GM18861 (cell line): ENCODE measurements around the gene TAF10.

ENCODE experiments used
- ATAC-seq: cut with Tn5 transposase; IDR thresholded peaks from one replicate; pipeline ENCODE4 v1.9.1; 2021; ENCODE audit not compliant: unreplicated experiment

TAF10 gene

GRCh38 chr11:6625832-6626420, 13.9 kb upstream of the TAF10 start:
- no peak for ATAC-seq

- no peak for ATAC-seq
Observed at GRCh38 chr11:6625156-6625831, 13.3 kb upstream of the TAF10 start.

- ATAC-seq = no peak
Observed at GRCh38 chr11:6623391-6624363, 11.7 kb upstream of the TAF10 start.

- ATAC-seq = no peak
Observed at GRCh38 chr11:6622261-6623171, 10.5 kb upstream of the TAF10 start.

DNA sequence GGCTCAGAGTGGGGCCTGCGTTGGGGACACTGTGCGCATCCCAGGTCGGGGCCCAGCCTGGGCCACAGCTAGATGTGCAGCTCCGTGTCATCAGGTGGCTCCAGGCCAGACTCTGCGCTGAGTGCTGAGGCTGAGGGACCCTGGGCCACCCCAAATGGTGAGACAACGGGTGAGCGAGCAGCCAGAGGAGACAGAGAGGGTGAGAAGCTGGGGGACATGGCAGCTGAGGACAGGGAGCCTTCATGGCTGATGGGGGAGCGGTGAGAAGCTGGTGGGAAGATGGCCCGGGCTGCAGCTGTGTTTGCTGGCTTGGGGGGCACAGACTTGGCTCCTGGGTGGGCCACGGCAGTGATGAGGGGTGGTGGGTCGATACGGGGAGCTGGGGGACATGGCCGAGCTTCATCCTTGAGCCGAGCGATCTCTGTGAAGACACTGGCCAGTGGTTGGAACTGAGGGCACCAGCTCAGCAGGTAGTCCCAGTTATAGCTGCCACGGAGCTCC, 9.7 kb upstream of the TAF10 start:
- no peak for ATAC-seq

DNA sequence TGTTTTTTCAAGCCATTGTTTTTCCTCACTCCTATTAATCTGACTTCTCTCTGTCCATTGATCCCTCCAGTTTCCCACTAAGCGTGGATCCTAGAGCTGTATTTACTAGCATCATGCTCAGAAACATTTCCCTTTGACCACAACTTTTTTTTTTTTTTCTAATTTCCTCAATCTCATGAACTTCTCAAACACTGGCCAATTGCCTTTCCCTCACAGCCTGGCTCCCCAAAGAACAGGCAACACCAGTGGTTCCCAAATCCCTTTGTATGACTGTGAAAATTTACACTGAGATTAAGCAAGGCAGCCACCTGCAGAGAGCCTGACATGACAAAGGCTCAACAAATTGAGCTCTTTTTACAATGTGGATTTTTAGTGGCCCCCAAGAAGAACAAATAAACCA, 8.6 kb upstream of the TAF10 start:
- ATAC-seq = no peak

- ATAC-seq = peak; percentile 97
Observed at GRCh38 chr11:6619004-6619745, 7.2 kb upstream of the TAF10 start, which contains the start of gene TPP1. Gene TPP1 (minus strand): TSS chr11:6619422. CDS start chr11:6619400, 22 bp downstream.

DNA sequence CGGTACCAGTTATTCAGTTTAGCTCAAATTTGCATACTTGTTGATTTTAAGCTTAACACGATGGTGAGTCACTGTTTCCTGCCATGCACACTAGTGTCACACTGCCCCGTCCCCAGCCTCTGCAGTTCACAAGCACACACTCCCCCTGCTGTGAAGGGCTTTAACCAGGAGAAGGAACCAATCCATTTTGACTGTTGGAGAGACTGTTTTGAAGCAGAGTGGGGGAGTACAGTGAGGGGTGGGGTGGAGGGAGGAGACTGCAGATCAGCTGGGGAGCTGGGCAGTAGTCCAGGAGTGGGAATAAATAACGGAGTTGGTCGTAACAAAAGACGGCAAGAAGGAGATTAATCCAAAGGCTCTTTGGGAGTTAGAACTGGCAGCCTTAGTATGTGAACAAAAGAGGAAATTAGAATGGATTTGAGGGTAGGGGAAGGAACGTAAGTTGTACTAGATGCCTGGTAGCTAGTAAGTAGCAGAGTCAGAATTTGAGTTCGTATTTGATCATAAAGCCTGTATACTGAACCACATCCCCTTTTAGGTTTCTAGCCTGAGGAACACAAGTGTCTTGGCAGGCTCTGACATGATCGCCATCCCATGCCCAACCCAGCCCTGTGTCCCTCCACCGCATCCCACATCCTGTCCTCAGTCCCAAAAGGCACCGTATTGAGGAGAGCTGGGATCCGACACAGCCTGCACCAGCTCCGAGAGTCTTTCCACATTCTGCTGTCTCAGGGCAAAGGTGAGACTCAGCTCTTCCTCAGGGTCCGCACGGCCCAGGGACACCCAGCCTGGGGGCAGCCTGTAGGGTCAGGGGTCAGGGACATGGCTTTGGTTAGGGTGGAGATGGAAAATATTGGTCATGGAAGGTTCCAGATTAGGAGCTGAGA, 6.3 kb upstream of the TAF10 start:
- ATAC-seq = no peak

GRCh38 chr11:6617315-6617781, 5.3 kb upstream of the TAF10 start:
- ATAC-seq = no peak

- ATAC-seq = no peak
Observed at GRCh38 chr11:6616596-6617250, 4.7 kb upstream of the TAF10 start.

DNA sequence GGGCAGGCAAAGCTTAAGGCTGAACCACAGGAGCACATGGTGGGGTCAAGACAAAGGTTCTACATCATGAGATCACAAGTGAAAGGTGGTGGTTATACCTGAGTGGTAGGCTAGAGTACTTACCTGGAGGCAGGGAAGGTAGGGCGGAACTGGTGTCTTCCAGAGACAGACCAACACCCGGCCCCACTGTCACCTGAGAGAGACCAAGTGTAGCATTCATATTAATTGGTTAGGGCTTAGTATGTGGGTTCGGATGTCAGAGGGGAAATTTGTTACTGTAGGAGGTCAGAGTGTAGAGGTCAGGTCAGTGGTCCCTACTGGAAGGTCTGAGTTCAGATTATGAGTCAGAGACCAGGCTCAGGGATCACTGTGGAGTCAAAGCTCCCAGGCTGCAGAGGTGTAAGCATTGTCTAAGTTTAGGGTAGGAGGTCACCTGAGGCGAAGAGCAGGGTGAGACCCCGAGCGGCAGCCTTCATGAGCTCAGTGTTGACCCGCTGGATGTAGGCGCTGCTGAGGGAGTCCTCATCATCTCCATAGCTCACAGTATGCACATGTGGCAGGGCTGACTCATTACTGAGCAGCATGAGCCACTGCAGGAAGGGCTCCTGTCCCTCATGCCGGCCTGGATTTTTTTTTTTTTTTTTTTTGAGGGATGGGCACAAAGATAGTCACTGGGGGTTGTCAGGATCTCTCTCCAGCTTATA, 4.0 kb upstream of the TAF10 start:
- no peak for ATAC-seq

DNA sequence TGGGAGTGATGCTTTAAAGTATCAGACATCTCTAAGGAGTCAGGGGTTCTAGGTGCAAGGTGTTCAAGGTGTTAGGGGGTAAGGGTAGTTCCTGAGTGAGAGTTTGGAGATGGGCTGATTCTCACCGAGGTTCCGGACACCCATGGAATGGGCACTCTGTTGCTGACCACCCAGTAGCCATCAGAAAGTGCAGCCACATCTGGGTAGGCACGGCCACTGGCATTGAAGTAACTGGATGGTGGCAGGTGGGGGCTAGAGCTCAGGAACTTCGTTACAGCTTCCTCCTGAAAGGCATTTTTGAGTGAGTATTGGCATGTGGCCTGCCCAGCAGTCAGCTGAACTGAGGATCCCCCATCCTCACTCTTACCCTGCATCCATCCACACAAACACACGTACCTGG, 3.0 kb upstream of the TAF10 start:
- ATAC-seq = no peak

DNA sequence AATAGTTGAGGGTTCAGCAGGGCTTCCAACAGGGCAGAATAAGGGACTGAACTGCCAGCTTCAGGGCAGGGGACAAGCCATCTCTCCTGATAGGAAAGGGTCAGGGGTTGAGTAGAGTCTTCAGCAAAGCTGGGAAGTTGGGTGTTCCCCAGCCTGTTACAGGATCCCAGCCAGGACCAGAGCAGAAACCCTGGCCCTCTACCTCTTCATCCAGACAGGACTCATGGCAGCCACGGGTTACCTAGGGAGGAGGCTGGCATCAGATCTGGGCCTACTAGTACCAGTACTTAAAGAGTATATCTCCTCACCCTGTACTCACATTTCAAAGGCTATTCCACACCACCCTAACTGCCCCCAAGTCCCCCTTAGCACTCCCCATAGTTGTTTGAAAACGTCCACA, 2.4 kb upstream of the TAF10 start:
- no peak for ATAC-seq

DNA sequence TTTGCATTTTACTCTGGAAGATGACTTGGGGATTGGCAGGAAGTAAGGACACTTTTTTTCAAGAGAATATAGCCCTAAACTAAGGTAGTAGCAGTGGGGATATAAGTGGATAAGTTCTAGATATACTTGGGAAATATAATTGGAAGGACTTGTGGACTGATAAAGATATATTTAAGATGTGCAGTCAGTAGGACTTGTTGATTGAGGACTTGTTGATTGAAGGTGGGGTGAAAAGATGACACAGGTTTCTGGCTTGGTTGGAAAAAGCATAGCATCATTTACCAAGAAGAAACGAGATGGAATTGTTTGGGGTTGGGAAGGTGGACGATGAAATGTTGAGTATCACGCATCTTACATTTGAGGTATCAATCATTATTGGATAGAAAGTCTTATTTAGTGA, 1.5 kb upstream of the TAF10 start:
- ATAC-seq = no peak

GRCh38 chr11:6611963-6612212, 128 bp downstream of the TAF10 start:
- peak; percentile 4 for ATAC-seq

DNA sequence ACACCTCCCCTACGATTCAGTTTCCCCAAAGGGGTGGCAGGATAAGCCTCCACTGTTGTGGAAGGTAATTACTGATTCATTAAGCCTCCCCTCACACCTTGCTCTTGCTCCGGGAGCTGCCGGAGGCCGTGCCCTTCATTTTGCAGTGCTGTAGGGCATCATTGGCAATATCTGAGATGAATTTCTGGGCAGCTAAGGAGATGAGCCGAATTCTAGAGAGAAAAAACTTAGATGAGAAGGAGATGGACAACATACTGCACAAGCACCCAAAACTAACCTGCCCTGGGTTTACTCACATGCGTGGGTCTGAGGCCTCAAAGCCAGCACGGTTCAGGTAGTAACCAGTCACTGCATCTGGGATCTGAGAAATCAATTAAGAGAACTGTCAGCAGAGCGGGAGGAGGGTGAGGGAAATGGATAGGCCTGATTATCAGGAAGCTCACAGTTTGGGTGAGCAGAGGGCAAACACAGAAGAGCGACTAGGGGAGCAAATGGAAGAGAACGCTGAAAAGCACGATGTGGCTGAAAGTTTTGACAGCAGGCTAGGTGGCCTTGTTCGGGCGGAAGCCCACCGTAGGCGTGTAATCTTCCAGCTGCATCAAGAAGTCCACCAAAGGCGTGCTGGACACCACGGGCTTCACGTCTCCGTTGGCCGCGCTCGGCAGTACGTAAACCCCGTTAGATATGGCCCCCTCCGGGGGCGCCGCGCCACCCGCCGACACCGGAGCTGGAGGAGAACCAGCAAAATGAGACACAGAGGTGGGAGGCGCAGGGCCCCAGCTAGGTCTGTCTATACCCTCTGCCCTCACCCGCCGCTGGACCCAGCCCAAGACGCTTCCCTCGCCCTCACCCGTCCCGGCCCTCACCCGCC, 689 bp downstream of the TAF10 start:
- no peak for ATAC-seq

- no peak for ATAC-seq
Observed at GRCh38 chr11:6610591-6610990, 1.4 kb downstream of the TAF10 start.
